Activated CD4-positive, CD25-positive, alpha-beta regulatory T cell (primary cell): ENCODE results near the gene SERPINA4.
"Not testable (repeated sequence)": the region's sequence is repeated elsewhere in the genome, so short reads cannot be mapped to it uniquely, and the experiment has no call there.

Experiments used
- DNase-seq, 4 experiments: peaks; one replicate each; lab custom pipeline; 2025; lab: John Stamatoyannopoulos, UW

SERPINA4 gene

DNA sequence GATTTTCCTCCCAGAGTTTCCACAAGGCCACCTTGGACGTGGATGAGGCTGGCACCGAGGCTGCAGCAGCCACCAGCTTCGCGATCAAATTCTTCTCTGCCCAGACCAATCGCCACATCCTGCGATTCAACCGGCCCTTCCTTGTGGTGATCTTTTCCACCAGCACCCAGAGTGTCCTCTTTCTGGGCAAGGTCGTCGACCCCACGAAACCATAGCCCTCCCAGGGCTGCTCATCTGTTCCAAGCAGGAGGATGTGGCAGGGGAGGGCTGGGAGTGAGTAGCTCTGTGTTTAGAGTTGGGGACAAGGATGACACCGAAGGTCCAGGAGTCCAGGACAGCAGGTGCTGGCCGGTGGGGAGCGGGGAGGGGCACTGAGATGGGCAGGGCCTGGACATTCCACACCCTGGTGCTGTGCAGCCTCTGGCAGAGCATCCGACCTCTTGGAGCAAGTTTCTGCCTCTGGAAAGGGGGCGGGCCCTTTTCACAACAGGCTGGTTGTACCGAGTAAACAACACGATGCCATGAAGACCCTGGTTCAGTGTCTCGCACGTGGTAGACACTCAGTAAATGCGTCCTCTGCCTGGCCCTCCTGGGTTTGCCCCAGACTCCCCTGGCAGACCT is 8.2 kb downstream of the SERPINA4 start:
- DNase-seq = no peak

DNA sequence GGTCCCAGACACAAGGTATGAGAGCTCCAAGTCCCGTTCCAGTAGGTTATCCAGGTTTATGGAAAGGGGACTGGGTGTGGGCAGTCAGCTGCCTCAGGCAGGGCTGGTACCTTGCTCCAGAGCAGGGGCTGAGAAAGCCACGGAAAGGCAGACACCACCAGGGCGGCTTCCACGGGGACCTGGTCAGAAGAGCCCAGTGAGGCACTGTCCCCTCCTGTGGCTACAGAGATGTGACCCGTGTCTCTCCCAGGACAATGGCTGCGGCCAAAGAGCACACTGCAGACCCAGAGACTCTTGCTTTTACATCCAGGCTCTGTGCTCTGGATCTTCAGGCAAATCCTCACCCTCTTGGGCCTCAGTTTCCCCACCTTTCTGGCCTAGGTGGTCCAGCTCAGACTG is 8.8 kb downstream of the SERPINA4 start:
- no peak for DNase-seq

- no peak for DNase-seq
Observed at GRCh38 chr14:94570440-94570839, 9.2 kb downstream of the SERPINA4 start.

DNA sequence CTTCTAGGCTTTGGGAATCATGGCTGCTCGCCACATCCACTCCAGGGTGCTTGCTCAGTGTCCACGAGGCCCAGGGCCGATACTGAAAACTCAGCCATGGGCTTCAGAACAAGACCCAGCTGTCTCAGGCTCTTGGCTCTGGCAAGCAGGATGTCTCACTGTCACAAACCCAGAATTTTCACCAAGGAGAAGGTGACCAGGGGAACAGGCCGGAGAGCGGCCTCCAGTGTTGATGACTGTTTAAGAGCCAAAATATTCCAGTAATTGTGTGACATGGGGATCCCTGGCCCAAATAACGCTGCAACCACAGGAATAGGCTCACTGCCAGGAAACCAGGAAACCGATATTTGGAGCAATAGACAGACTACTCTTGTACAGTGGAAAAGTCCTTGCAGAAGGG is 10.2 kb downstream of the SERPINA4 start:
- no peak for DNase-seq

DNA sequence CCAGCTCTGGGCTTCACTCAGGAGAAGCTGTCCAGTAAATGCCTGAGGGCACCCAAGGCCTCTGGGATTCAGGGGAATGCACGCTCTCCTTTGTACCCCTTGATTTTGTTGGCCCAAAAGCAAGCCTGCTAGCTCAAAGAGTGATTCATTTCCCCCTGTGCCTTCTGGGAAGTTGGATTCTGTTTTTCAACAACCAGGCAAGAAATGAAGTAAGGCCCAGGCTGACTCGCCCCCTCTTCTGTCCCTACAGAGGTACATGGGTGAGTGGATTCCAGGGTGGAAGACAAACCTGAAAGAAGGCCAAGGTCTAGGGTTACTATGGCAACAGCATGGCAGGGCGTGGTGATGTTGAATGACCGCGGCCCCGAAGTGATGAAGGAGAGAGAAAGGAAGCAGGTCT is 10.7 kb downstream of the SERPINA4 start:
- DNase-seq = no peak

GRCh38 chr14:94572637-94573303 is 11.5 kb downstream of the SERPINA4 start:
- no peak for DNase-seq

DNA sequence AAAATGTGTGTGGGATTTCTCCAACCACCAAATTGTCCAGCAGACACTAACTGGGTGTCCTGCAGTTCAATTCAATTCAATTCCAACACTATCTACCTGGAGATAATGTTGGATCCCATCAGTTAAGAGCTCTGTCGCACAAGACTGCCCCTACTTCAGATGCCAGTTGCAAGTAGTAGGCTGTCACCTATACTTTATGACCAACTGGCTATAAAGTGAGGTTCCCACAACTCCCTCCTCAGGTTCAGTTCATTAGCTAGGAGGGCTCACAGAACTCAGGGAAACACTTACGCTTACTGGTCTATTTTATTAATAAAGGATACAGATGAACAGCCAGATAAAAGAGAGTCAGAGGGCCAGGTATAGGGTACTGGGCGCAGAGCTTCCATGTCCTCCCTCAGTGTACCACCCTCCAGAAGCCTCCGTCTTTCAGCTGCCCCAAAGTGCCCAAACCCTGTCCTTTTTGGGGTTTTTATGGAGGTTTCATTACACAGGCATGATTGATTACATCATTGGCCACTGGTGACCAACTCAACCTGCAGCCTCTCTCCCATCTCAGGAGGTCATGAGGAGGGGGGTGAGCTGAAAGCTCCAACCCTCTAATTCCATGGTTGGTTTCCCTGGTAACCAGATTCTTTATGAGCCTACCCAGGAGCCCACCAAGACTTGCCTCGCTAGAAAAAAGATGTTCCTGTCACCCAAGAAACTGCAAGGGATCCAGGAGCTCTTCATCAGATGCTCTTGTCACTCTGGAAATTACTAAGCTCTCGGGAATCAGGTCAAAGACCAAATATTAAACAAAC is 12.4 kb downstream of the SERPINA4 start:
- no peak for DNase-seq

DNA sequence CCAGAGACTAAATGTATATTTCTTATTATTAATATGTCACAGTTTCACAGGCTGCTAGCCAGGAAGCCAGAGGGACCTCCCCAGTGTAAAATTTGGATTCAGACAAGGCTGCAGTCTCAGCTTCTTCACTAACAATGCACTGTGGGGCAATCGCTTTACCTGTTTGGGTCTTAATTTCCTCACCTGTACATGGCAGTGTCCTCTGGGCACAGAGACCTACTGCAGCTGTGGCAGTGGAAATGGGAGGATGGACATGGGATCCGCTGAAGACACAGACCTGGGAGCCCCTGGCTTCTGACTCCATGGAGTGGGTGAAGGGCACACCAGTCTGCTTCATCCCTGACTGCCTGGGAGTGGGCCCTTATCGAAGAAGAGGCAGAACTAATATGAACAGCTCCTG is 13.1 kb downstream of the SERPINA4 start:
- DNase-seq = no peak

DNA sequence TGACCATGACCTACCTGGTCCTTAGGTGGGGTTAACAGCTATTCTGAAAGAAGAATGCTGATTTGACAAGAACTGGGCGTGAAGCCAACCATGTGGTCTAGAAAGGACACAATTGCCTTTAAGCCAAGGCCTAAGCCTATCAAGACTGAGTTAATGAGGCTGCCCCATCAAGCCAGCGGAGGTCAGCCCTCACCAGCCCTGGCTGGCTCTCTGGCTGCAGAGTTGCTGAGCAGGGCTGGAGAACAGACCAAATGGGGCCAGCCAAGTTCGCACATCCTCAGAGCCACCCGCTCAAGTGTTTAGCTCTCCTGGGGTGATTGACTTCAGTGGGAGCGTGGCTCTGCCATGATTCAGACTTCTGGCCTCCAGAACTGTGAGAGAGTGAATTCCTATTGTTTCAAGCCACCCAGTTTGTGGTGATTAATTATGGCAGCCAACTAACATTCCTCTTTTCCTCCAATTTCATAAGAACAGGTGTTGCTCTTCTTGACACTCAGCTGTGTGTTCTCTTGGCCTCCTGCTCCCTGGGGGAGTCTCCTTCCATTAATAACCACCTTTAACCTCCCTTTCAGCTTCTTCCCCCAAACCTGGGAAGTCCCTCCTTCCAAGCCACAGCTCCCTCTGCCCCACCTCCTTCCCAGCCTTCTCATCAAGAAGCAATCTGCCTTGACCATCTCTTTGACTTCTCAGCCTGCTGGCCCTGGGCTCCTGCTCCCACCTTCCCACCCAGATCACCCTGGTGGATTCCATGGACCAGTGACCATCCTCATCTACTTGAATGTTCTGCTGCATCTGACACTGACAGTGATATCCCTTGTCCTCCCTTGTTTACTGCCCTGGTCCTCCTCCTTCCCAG is 14.7 kb downstream of the SERPINA4 start:
- no peak for DNase-seq

DNA sequence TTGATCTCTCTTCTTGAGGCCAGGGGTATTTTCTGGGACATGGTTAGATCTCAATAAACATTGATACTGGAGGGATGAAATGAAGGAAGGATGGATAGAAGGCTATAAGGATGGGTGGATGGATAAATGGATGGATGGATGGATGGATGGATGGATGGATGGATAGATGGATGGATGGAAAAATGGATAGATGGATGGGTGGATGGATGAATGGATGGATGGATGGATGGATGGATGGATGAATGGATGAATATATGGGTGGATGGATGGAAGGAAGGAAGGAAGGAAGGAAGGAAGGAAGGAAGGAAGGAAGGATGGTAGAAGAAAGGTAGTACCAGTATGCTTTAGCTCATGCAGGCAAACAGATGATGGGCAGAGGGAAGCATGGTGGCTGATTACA is 16.2 kb downstream of the SERPINA4 start:
- DNase-seq = not testable (repeated sequence)

DNA sequence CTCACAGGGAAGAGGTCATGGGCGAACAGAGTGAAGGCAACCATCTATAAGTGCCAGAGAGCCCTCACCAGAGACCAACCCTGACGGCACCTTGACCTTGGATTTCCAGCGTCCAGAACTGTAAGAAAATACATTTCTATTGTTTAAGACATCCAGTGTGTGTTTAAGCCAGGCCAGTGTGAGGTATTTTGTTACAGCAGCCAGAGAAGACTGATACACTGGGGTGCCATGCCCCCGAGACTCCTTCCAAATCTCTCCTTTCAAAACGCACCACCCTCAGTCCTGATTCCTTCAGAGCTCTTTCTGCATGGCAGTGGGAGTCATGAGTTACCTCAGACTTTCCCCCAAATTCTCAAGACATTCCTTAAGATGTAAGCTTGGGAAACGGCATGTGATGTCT is 17.5 kb downstream of the SERPINA4 start:
- DNase-seq = no peak

GRCh38 chr14:94581127-94581999 is 20.1 kb downstream of the SERPINA4 start, which contains the start of gene SERPINA5:
Gene SERPINA5, plus strand, starts transcription at chr14:94581426. Its CDS starts 5,937 bp downstream, at chr14:94587363.
- DNase-seq = no peak

GRCh38 chr14:94582199-94582750 is 21.0 kb downstream of the SERPINA4 start:
- no peak for DNase-seq

- DNase-seq = no peak
Observed at GRCh38 chr14:94582851-94583250, 21.6 kb downstream of the SERPINA4 start.

GRCh38 chr14:94583557-94583956 is 22.3 kb downstream of the SERPINA4 start:
- no peak for DNase-seq

DNA sequence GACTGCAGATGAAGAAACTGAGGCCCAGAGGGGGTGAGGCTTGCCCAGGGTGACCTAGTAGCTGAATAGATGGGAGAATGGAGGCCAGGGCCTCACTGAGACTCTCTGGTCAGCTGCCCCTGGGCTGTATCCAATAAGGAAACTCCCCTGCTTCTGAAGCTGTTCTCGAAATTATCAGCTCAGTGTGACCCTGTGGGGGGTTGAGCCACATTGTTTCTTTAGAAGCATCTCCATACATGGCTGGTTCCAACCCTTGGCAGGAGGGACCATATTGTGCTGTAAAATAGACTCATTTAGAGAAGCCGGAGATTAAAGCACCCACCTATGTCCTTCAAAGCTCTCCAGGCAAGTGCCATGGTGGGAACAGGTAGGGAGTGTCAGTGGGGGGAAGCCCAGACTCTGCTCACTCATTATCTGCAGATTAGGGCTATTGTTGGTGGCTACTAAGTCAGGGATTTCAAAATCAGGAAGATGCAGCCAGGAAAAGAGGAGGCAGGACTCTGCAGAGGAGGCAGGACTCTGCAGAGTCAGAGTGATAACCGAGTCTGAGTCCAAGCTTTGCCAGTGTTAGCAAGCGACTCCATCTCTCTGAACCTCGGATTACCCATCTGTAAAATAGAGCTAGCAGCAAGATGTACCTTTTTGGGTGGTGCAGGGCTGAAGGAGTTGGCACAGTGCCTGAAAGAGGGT is 23.5 kb downstream of the SERPINA4 start:
- DNase-seq = no peak

DNA sequence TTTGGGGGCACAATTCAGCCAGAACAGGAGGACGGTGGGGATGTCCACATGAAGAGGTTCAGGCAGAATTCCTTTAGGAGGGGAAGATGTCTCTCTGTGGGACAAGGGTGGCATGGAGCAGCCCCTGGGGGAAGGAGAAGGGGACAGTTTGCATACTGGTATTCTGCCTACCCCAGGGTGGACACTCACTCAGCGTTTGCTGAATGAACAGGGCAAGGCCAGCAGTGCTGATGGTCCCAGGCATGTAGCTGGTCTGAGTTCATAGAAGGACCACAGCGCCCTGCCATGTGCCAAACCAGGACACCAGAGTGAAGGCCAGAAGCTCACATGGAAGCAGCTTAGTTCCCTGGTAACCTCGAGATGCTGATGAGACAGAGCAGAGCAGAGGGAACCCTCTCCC is 25.4 kb downstream of the SERPINA4 start:
- no peak for DNase-seq

DNA sequence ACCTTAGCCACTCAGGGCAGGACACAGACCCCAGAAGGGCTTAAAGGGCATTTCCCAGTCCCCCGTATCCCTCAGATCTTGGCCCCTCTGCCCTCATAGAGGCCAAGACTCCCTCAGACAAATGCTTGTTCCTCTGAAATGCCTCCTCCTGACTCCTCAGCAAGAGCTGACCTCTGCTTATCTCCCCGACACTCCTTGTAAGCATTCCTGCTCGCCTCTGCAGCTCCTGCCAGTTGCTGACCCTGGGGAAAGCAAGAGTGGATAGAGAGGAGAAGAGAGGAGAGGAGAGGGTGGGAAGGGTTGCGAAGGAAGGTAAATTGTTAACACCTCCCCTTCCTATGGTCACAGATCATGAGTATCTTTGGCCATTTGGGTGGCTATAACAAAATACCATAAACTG is 27.1 kb downstream of the SERPINA4 start:
- DNase-seq = no peak

DNA sequence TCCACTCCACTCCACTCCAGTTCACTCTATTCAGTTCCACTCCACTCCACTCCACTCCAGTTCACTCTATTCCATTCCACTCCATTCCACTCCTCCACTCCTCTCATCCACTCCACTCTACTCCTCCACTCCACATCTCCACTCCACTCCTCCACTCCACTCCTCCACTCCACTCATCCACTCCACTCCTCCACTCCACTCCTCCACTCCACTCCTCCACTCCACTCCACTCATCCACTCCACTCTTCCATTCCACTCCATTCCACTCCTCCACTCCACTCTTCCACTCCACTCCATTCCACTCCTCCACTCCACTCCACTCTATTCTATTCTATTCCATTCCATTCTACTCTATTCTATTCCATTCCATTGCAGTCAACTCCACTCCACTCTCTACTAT is 29.8 kb downstream of the SERPINA4 start:
- no peak for DNase-seq

- DNase-seq = no peak
Observed at GRCh38 chr14:94591871-94592270, 30.6 kb downstream of the SERPINA4 start.
